Body of pancreas (tissue), 4 donors: ENCODE results near the gene ALCAM.

Experiments
- POLR2A ChIP-seq, 3 donors: fragments of 450-650 bp; IDR thresholded peaks; one replicate each; pipeline ENCODE4 v1.6.1; 2016; ENCODE audit warnings: antibody characterized with exemption in 3 of 3, mild to moderate bottlenecking in 2 of 3
- TF ChIP-seq, protein P1 (sequence below), 7 experiments: fragments of 450-650 bp in 4 of 7; fragments of 200-600 bp in 3 of 7; sonication (generic) in 3 of 7; IDR thresholded peaks; one replicate each; pipeline ENCODE4 v1.5.1; 2016 to 2019; ENCODE audit warnings: antibody characterized with exemption in 7 of 7

GRCh38 chr3:105415951-105416350 is 49.2 kb downstream of the ALCAM start:
- TF ChIP-seq, protein P1, sequence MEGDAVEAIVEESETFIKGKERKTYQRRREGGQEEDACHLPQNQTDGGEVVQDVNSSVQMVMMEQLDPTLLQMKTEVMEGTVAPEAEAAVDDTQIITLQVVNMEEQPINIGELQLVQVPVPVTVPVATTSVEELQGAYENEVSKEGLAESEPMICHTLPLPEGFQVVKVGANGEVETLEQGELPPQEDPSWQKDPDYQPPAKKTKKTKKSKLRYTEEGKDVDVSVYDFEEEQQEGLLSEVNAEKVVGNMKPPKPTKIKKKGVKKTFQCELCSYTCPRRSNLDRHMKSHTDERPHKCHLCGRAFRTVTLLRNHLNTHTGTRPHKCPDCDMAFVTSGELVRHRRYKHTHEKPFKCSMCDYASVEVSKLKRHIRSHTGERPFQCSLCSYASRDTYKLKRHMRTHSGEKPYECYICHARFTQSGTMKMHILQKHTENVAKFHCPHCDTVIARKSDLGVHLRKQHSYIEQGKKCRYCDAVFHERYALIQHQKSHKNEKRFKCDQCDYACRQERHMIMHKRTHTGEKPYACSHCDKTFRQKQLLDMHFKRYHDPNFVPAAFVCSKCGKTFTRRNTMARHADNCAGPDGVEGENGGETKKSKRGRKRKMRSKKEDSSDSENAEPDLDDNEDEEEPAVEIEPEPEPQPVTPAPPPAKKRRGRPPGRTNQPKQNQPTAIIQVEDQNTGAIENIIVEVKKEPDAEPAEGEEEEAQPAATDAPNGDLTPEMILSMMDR (IDR thresholded peaks at IDR 0.05) = no peak
- TF ChIP-seq POLR2A (IDR thresholded peaks at IDR 0.05) = no peak
